Thoracic aorta (tissue), 2 donors: ENCODE data around the gene ZNF578. TPM values are rescaled to one million over a fixed set of nuclear protein-coding genes. Genes with fewer than 3 reads are reported as not detected.
"Not testable (repeated sequence)": the region's sequence is repeated elsewhere in the genome, so short reads cannot be mapped to it uniquely, and the experiment has no call there.

Experiments used
- ATAC-seq: fragments of 150-250 bp; one replicate; pipeline ENCODE4 v1.8.0; 2017; ENCODE audit warnings: low read depth; ENCODE audit not compliant: insufficient number of reproducible peaks, low FRiP score
- DNase-seq: peaks from one replicate; pipeline ENCODE4 v3.0.0-alpha.2; 2020; ENCODE audit warnings: low spot score
- H3K27ac ChIP-seq, 2 donors: fragments of 200-600 bp; sonication (generic); 1 replicate in 1 of 2; 2 replicates in 1 of 2; pipeline ENCODE4 v1.5.1; 2016; ENCODE audit warnings: mild to moderate bottlenecking in 2 of 2, moderate library complexity in 2 of 2
- H3K27me3 ChIP-seq: fragments of 200-600 bp; sonication (generic); replicated peaks from 2 replicates; pipeline ENCODE4 v1.6.0; 2016; ENCODE audit warnings: mild to moderate bottlenecking; ENCODE audit not compliant: insufficient read depth
- H3K36me3 ChIP-seq: fragments of 200-600 bp; sonication (generic); one replicate; pipeline ENCODE4 v1.5.1; 2016
- H3K4me1 ChIP-seq, 2 donors: fragments of 200-600 bp; sonication (generic); 1 replicate in 1 of 2; 2 replicates in 1 of 2; pipeline versions ENCODE4 v1.5.1 to v1.6.0; 2016; ENCODE audit warnings: low read depth in 2 of 2, mild to moderate bottlenecking in 1 of 2; ENCODE audit not compliant: control insufficient read depth in 1 of 2
- H3K4me3 ChIP-seq: fragments of 200-600 bp; sonication (generic); 2 replicates; pipeline ENCODE4 v1.5.1; 2016; ENCODE audit warnings: mild to moderate bottlenecking
- H3K9me3 ChIP-seq: fragments of 200-600 bp; sonication (generic); 2 replicates; pipeline ENCODE4 v1.5.1; 2016
- total RNA-seq, 2 donors: library from RNA; depleted of rRNA; stranded (reverse); fragments of >200 nt; gene quantifications; one replicate each; pipeline versions ENCODE4 v1.1.0 to v1.2.3, GENCODE V29; 2016
- TF ChIP-seq, protein P1 (sequence below): fragments of 200-600 bp; sonication (generic); IDR thresholded peaks from one replicate; pipeline ENCODE4 v1.5.1; 2019; ENCODE audit warnings: antibody characterized with exemption

ZNF578 gene
- total RNA-seq, 2 donors from 2014 or later = 0.41 to 4.7 TPM

DNA sequence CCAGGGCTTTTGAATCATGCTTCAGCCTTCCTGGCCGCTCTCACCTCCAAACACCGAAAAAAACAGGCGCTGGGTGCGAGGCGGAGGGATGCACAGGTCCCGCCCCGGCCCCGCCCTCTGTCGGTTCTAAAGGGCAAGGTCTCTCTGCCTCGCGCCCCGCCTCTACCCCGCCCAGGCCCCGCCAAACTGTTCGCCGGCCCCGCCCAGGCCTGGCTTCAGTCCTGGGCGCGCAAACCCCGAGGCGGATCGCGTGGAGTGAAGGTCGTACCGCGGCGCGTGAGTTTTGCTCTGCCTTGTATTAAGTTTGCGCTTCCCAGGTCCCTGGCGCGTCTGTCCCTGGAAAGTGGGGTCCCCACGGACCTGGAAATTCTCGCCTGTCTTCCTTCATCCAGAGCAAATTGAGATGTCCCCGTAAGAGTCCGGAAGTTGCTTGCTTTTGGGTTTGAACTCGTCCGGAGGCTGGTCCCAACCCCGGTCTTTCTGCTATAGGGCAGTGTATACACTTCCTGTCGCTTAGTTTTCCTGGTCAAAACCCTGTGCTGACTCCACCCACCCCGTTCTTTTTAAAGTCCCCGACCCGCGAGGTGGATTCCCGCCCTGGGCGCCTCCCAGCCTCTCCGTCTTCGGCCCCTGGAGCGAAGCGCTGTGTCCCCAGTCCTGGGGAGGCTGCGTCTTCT is 82.6 kb downstream of the ZNF578 start:
- H3K27me3 ChIP-seq = no peaks in the 10 kb centered on the region
- H3K9me3 ChIP-seq = no peaks in the 10 kb centered on the region
- no peaks in the 10 kb centered on the region for H3K36me3 ChIP-seq
- peak overlapping the region; percentile 77 for H3K4me3 ChIP-seq
- TF ChIP-seq, protein P1, sequence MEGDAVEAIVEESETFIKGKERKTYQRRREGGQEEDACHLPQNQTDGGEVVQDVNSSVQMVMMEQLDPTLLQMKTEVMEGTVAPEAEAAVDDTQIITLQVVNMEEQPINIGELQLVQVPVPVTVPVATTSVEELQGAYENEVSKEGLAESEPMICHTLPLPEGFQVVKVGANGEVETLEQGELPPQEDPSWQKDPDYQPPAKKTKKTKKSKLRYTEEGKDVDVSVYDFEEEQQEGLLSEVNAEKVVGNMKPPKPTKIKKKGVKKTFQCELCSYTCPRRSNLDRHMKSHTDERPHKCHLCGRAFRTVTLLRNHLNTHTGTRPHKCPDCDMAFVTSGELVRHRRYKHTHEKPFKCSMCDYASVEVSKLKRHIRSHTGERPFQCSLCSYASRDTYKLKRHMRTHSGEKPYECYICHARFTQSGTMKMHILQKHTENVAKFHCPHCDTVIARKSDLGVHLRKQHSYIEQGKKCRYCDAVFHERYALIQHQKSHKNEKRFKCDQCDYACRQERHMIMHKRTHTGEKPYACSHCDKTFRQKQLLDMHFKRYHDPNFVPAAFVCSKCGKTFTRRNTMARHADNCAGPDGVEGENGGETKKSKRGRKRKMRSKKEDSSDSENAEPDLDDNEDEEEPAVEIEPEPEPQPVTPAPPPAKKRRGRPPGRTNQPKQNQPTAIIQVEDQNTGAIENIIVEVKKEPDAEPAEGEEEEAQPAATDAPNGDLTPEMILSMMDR = peak; percentile 37
- DNase-seq (peak; percentile 76), ATAC-seq (peak; percentile 81)
- peaks cover 9 to 16% of the 10 kb centered on the region in 2 donors for H3K4me1 ChIP-seq
- peak overlapping the region; percentile 76 to 83 for H3K27ac ChIP-seq

DNA sequence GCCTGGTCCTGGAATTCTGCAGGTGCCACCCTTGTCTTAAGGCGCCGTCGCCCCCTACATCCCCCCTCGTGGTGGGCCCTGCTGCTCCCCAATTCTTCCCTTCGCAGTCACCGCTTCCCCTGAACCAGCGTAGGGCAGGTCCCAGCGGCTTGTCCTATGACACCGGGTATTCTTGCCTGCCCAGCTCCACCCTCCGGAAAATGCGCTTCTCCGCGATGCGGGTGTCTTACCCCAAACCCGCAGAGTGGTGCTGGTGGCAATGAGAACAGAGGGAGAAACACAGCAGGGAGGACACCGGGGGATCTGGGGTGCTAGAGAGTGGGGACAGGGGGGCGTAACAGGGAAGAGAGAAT is 83.1 kb downstream of the ZNF578 start:
- Histone ChIP-seq H3K4me3 (peak overlapping the region; percentile 77), H3K4me1 (peaks cover 9 to 16% of the 10 kb centered on the region in 2 donors), H3K36me3 (no peaks in the 10 kb centered on the region), H3K9me3 (no peaks in the 10 kb centered on the region), H3K27ac (peak overlapping the region; percentile 76 to 83), H3K27me3 (no peaks in the 10 kb centered on the region)
- TF ChIP-seq, protein P1 = no peak
- no peak for DNase-seq
- ATAC-seq = no peak

DNA sequence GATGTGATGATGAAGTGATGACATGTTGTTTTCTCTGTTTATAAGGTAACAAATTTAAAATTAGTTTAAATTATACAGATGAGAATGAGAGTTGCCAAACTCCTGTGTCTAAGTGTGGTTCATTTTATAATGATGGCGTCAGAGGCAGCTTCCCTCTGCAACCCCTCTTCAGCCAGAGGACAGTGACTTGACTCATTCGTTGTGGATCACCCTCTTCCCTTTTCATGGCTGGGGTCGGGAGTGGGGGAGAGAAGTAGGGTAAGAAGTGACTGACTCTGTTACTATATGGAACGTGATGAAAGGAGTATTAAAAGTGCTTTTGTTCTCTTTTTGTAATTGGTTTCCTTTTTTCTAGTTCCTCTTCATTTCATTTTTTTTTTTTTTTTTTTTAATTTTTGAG is 85.5 kb downstream of the ZNF578 start:
- H3K9me3 ChIP-seq, H3K27ac ChIP-seq, ATAC-seq, DNase-seq, H3K36me3 ChIP-seq, H3K27me3 ChIP-seq, H3K4me3 ChIP-seq: not testable (repeated sequence)
- peaks cover 9 to 16% of the 10 kb centered on the region in 2 donors for H3K4me1 ChIP-seq

DNA sequence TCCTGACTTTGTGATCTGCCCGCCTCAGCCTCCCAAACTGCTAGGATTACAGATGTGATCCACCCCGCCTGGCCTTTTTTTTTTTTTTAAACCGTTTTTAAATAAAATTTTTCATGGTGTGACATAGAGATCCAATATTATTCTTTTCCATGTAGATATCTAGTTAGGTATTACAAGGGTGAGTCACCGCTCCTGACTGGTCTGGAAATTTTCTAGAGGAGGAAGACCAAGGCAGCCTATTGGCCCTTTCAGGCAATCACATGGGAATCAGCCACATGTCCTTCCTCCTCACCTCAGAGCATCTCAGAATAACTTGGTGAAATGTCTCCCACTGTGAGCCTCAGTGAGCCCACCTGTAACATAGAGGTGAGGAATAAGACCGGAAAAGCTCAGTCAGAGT is 87.8 kb downstream of the ZNF578 start:
- DNase-seq, H3K27ac ChIP-seq, H3K4me3 ChIP-seq, ATAC-seq, H3K4me1 ChIP-seq, H3K27me3 ChIP-seq, H3K9me3 ChIP-seq: not testable (repeated sequence)
- H3K36me3 ChIP-seq = peaks cover 27% of the 10 kb centered on the region

DNA sequence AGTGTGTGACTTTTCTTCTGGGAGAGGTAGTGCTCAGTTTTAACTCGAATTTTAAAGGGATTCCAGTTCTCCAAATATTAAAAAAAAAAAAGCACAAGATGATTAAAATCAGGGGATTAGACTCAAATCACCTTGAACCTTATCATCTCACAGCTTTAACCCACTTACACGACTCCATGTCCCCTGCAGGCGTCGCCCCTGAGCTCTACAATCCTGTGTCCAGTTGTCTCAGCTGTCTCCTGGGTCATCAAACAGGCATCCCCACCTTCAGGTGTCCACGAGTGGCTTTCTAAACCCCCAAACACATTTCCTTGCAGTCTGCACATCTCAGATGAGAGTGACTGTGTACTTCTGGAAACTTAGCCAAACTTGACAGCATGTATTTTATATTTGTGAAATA is 88.3 kb downstream of the ZNF578 start:
- no peak overlapping the region for H3K4me3 ChIP-seq
- peaks cover 29% of the 10 kb centered on the region for H3K36me3 ChIP-seq
- H3K9me3 ChIP-seq = no peaks in the 10 kb centered on the region
- H3K27me3 ChIP-seq = no peaks in the 10 kb centered on the region
- TF ChIP-seq, protein P1 = no peak
- ATAC-seq (no peak), DNase-seq (no peak)
- no peak overlapping the region for H3K27ac ChIP-seq
- peaks cover 4 to 7% of the 10 kb centered on the region in 2 donors for H3K4me1 ChIP-seq

DNA sequence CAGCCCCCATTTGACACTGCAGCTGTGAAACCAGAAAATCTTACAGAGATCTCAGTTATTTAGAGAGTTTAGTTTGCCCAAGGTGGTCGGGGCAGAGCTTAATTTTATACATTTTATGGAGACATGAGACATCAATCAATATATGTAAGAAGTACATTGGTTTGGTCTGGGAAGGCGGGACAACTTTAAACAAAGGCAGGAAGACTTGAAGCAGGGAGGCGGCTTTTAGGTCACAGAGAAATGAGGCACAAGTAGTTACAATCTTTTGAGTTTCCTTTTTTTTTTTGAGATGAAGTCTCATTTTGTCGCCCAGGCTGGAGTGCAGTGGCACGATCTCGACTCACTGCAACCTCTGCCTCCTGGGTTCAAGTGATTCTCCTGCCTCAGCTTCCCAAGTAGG is 89.2 kb downstream of the ZNF578 start:
- H3K36me3 ChIP-seq = peaks cover 36% of the 10 kb centered on the region
- not testable (repeated sequence) for H3K4me3 ChIP-seq, ATAC-seq, H3K27me3 ChIP-seq, H3K9me3 ChIP-seq, H3K27ac ChIP-seq, H3K4me1 ChIP-seq, DNase-seq
